Mesodermal cell (in vitro differentiated cells): ENCODE data around the gene ATP10A.

Experiments used
- H3K27ac ChIP-seq: 2 replicates; pipeline ENCODE4 v1.7.0; 2013; ENCODE audit warnings: mild to moderate bottlenecking, low read depth, low read length, moderate library complexity; ENCODE audit not compliant: severe bottlenecking
- H3K36me3 ChIP-seq: 2 replicates; pipeline ENCODE4 v1.7.1; 2013; ENCODE audit warnings: mild to moderate bottlenecking, low read length, moderate library complexity; ENCODE audit not compliant: control insufficient read depth, insufficient read depth
- H3K4me1 ChIP-seq: one replicate; pipeline ENCODE4 v1.7.1; 2013; ENCODE audit warnings: mild to moderate bottlenecking, low read length; ENCODE audit not compliant: insufficient read depth, control insufficient read depth, poor library complexity, severe bottlenecking
- H3K4me3 ChIP-seq: 2 replicates; pipeline ENCODE4 v1.7.0; 2013; ENCODE audit warnings: low read length, control low read depth, mild to moderate bottlenecking; ENCODE audit not compliant: insufficient read depth, poor library complexity, severe bottlenecking; ENCODE audit errors: extremely low read depth
- H3K9me3 ChIP-seq: 2 replicates; pipeline ENCODE4 v1.7.1; 2013; ENCODE audit warnings: mild to moderate bottlenecking, low read length, moderate library complexity; ENCODE audit not compliant: control insufficient read depth
- WGBS, 2 experiments: methylation state at CpG; one replicate each; pipeline ENCODE4 v1.1.5; 2013; ENCODE audit warnings: missing lambda C conversion rate in 2 of 2; ENCODE audit not compliant: insufficient coverage in 2 of 2; 5-methylcytosine and 5-hydroxymethylcytosine counted together

Gene ATP10A

DNA sequence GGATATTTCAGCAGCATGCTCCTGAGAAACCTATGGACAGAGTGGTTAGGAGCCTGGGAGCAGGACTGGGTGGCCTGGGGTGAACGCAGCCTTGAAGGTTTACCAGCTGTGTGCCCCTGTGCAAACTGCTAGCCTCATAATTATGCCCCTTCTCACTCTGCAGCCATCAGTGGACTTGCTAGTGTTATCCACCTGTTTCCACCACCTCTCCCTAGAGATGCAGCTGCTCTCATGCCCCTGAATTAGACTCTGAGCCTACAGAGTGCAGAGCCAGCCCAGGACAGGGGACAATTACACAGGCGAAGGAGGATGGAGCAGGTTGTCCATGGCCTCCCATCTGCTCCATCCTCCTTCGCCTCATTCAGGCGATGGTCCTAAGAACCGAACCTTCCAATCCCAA is 175.9 kb downstream of the ATP10A start:
- H3K36me3 ChIP-seq: no peaks in the 10 kb centered on the region
- H3K4me3 ChIP-seq: no peak overlapping the region
- H3K27ac ChIP-seq: no peak overlapping the region
- peaks cover 15% of the 10 kb centered on the region for H3K4me1 ChIP-seq
- 95 to 100% methylated on average over 3 to 4 of the region's 5 CpGs for WGBS, 2 experiments
- no peaks in the 10 kb centered on the region for H3K9me3 ChIP-seq

DNA sequence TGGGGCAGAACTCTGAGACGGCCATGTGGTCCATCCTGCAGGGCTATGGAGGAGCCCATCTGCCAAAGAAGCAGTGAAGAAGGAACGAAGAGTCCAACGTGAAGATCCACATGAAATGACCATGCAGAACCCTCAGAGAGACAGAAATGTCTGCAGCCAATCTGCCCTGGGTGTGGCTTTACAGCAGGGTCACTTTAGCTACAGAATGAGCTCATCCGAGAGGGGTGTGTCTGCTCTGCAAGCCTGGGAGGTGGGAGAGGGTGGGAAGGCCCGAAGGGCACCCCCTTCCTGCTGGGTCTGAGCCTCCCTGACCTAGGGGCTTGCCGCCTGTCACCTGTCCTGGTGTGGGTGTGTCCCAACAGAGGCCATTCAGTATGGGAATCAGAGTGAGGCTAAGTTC is 176.3 kb downstream of the ATP10A start:
- H3K4me1 ChIP-seq: peaks cover 15% of the 10 kb centered on the region
- no peak overlapping the region for H3K4me3 ChIP-seq
- WGBS, 2 experiments: 77 to 81% methylated on average over 5 of the region's 6 CpGs
- H3K36me3 ChIP-seq: no peaks in the 10 kb centered on the region
- H3K27ac ChIP-seq: no peak overlapping the region
- H3K9me3 ChIP-seq: no peaks in the 10 kb centered on the region

DNA sequence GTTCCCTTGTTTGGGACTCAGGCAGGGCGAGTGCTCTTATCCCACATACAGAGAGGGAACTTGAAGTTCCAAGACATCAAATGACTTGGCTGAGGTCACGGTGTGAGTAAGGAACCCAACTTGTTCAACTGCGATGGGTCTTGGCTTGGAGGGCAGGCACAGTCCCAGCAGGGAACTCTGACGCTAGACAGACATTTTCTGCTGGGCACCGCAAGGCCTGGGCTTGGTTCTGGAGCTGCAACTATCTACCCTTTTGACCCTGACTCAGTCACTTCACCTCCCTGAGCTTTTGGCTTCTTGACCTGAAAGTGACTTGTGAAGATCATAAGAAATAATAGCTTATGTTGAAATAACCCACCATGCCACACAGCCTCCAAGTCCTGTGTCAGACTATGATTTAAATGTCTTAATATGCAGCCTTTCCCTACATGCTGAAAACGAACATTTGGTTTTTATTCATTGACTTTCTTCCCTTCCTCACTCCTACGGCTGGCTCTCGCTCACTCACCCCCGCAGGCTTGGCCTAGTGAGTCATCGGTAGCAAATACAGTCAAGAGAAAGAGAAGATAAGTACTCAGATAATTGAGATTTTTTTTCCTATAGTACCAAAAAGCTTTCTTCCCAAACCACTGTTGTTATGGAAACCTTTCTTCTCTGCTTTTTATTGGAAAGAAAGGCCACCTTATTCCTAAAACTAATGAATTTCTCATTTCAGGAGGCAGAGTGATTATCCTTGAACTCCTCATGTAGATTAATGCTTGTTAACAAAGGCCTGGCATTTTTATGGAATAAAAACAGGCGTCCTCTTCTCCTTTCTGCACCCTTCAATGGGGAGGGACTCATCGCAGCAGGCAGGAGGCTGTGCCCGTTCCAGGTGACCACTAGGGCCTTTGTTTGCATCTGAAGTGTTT is 178.4 kb downstream of the ATP10A start:
- 77 to 94% methylated on average over 6 of the region's 13 CpGs for WGBS, 2 experiments
- Histone ChIP-seq H3K36me3 (no peaks in the 10 kb centered on the region), H3K4me3 (no peak overlapping the region), H3K9me3 (no peaks in the 10 kb centered on the region), H3K4me1 (peaks cover 15% of the 10 kb centered on the region), H3K27ac (peak overlapping the region; percentile 51)

DNA sequence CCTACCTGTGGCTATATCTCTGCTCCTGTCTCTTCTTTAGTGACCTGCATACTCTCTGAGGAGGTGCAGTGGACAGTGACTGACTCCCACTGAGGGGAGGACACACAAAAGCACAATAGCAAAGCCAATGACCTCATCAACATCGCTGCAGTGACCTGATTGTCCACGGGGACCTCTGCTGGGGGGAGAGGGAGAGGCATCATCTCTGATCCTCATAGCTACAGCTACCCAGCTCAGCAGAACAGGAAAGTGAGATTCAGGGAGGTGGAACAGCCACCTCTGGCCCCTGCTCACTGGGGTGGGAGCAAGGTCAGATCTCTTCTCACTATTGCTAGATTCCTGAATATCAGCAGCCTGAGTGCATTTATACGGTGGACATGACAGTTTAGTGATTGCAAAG is 179.2 kb downstream of the ATP10A start:
- H3K36me3 ChIP-seq: no peaks in the 10 kb centered on the region
- no peaks in the 10 kb centered on the region for H3K9me3 ChIP-seq
- no peak overlapping the region for H3K4me3 ChIP-seq
- WGBS, 2 experiments: 94 to 100% methylated on average over 1 to 3 of the region's 3 CpGs
- peaks cover 15% of the 10 kb centered on the region for H3K4me1 ChIP-seq
- H3K27ac ChIP-seq: no peak overlapping the region

DNA sequence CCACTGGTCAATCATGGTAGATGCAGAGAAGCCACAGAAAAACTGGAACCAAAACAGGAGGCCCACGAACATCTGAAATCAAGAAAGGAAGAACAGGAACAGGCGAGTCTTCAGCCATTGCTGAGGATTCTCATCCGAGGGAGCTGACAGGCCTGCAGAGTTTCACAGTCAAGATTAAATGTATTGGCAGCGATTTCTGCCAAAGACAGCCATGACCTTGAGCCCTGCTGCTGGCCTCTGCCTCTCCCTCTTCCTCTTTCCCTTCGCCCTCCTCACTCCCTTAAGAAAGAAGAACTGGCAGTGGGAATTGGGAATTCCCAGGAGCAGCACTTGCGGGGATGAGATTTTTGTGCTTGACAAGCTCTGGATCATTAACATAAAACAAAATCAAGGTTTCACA is 179.7 kb downstream of the ATP10A start:
- no peak overlapping the region for H3K27ac ChIP-seq
- H3K4me3 ChIP-seq: no peak overlapping the region
- H3K4me1 ChIP-seq: peaks cover 15% of the 10 kb centered on the region
- H3K36me3 ChIP-seq: no peaks in the 10 kb centered on the region
- WGBS, 2 experiments: 88 to 95% methylated on average over 4 to 5 of the region's 6 CpGs
- H3K9me3 ChIP-seq: no peaks in the 10 kb centered on the region

DNA sequence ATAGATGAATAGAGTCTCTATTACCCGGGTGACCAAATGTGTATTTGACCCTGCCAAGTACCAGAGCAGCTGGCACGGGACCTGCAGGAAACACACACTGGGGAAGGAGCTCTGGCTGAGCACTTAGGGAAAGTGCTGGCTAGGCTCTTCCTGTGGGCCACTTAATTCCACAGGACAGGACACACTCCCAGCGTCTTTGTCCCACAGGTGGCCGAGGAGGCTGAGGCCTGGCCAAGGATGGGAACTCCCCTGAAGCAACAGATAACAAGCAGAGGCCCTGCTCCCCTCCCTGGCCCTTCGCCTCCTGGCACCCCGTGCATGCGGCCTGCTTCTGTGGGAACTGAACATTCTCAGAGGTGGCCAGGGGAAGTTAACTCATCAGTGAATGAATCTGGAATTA is 180.8 kb downstream of the ATP10A start:
- Histone ChIP-seq H3K9me3 (no peaks in the 10 kb centered on the region), H3K4me1 (peaks cover 19% of the 10 kb centered on the region), H3K36me3 (no peaks in the 10 kb centered on the region), H3K4me3 (no peak overlapping the region), H3K27ac (no peak overlapping the region)
- 83 to 93% methylated on average over 5 to 7 of the region's 7 CpGs for WGBS, 2 experiments

DNA sequence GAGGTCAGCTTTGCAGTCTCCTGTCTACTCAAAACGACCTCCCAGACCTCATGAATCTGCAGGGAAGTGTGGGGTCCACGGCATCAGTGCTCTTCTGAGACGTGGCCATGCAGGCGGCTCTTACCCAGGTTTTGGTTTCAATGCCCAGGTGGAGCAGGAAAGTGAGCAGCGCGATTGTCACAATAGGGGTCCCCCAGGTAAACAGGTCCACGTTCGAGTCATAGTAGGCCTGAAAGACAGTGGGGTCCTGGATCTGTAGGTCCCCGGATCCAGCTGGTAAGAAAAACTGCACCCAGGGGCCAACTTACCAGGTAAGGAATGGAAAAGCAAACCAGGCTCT is 182.5 kb downstream of the ATP10A start:
- 86 to 97% methylated on average over 8 to 9 of the region's 9 CpGs for WGBS, 2 experiments
- H3K36me3 ChIP-seq: no peaks in the 10 kb centered on the region

DNA sequence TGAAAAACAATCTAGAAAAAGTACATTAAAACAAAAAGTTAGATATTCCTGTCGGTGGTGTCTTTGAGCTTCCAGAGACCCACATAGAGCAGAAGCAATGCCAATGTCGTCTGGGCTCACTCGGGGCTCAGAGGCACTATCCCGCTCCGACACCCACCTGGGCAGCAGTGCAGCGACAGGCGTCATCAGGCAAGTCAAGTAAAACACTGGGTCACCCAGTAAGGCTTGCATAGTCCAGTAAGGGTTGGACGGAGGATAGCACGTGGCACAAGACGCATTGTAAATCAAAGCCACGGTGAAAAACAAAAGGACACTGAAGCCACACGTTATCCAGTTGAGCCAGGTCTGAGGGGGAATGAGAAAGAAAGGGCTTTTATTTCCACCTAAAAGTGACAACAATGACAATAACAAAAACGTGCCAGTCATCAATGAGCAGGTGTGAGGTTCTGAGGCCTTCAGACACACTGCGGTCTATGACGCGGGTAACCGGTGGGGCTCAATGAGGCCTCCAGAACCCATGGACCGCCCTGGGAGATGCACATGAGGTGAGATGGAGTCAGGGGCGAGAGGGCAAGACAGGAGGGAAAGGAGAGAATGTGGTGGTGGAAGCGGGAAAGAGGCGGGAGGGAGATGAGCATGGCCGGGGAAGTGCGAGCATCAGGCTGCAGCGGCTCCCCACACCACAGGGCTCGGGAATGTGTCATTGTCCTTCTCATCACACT is 183.0 kb downstream of the ATP10A start:
- no peaks in the 10 kb centered on the region for H3K9me3 ChIP-seq
- H3K4me3 ChIP-seq: no peak overlapping the region
- H3K4me1 ChIP-seq: peaks cover 14% of the 10 kb centered on the region
- 94 to 95% methylated on average over 25 of the region's 25 CpGs for WGBS, 2 experiments
- H3K27ac ChIP-seq: no peak overlapping the region
- no peaks in the 10 kb centered on the region for H3K36me3 ChIP-seq

More for the DNA sequence above, 182.5 kb downstream of the ATP10A start:
- Histone ChIP-seq H3K9me3 (no peaks in the 10 kb centered on the region), H3K27ac (no peak overlapping the region), H3K4me1 (peaks cover 19% of the 10 kb centered on the region), H3K4me3 (no peak overlapping the region)

DNA sequence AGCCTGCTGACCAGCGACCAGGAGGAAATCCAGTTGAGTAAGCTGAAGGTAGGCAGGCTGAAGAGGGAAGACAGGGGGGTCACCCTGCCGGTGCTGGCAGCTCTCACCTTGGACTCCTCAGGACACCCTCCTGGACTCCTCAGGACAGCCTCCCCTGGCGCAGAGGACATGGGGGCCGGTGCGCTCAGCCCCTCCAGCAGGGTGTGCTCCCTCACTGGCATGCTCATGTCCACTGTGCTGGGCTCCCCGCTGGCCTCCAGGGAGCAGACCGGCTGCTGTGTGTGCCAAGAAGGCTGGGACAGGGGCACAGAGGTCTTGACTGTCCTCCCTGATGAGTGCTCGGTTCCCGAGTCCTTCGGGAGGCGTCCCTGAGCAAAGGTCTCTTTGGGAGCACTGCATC is 183.6 kb downstream of the ATP10A start:
- H3K36me3 ChIP-seq: no peaks in the 10 kb centered on the region
- H3K9me3 ChIP-seq: no peaks in the 10 kb centered on the region
- H3K4me3 ChIP-seq: no peak overlapping the region
- 92 to 93% methylated on average over 9 to 11 of the region's 11 CpGs for WGBS, 2 experiments
- peaks cover 8% of the 10 kb centered on the region for H3K4me1 ChIP-seq
- no peak overlapping the region for H3K27ac ChIP-seq

DNA sequence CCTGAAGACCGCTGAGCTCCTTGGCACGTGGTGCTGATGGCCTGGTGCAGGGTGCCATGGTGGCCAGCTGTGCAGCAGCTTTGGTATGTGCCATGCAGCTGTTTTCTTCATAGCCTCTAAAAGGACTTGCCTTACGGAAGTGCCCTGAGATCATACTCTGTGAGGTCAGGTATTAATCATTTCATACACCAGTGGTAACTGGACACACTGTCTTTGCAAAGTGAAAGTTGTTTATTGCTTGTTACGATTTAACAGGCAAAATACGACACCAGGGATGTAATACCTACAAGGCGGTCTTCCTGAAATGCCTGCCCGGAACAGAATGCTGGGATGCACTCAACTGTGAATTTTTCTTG is 184.6 kb downstream of the ATP10A start:
- no peak overlapping the region for H3K4me3 ChIP-seq
- peaks cover 4% of the 10 kb centered on the region for H3K4me1 ChIP-seq
- H3K9me3 ChIP-seq: no peaks in the 10 kb centered on the region
- no peaks in the 10 kb centered on the region for H3K36me3 ChIP-seq
- H3K27ac ChIP-seq: no peak overlapping the region
- WGBS, 2 experiments: 95% methylated on average over 6 to 7 of the region's 7 CpGs
